Smooth muscle cell (in vitro differentiated cells): Measurements from ENCODE around the gene PCDHGA7. TPM values are rescaled to one million over a fixed set of nuclear protein-coding genes. Genes with fewer than 3 reads are reported as not detected.

Experiments used
- DNase-seq: peaks from one replicate; lab custom pipeline; 2025; ENCODE audit not compliant: unreplicated experiment; lab: John Stamatoyannopoulos, UW
- H2AFZ ChIP-seq: fragments of 200-600 bp; sonication (generic); 2 replicates; pipeline ENCODE4 v1.6.0; 2016; ENCODE audit warnings: antibody characterized with exemption, low read depth, mild to moderate bottlenecking
- H3F3A ChIP-seq: fragments of 200-600 bp; sonication (generic); 2 replicates; pipeline ENCODE4 v1.6.0; 2017; ENCODE audit warnings: antibody characterized with exemption, low read depth
- H3K27ac ChIP-seq: fragments of 200-600 bp; sonication (generic); 2 replicates; pipeline ENCODE4 v1.5.1; 2016; ENCODE audit warnings: low read depth, mild to moderate bottlenecking
- H3K27me3 ChIP-seq: fragments of 200-600 bp; sonication (generic); 2 replicates; pipeline ENCODE4 v1.6.1; 2016; ENCODE audit warnings: low read depth, mild to moderate bottlenecking
- H3K36me3 ChIP-seq: fragments of 200-600 bp; sonication (generic); 2 replicates; pipeline ENCODE4 v1.5.1; 2016; ENCODE audit warnings: low read depth
- H3K4me1 ChIP-seq: fragments of 200-600 bp; sonication (generic); 2 replicates; pipeline ENCODE4 v1.5.1; 2016; ENCODE audit warnings: low read depth
- H3K4me2 ChIP-seq: fragments of 200-600 bp; sonication (generic); 2 replicates; pipeline ENCODE4 v1.6.0; 2016; ENCODE audit warnings: mild to moderate bottlenecking
- H3K4me3 ChIP-seq: fragments of 200-600 bp; sonication (generic); 2 replicates; pipeline ENCODE4 v1.5.1; 2016; ENCODE audit warnings: mild to moderate bottlenecking
- H3K79me2 ChIP-seq: fragments of 200-600 bp; sonication (generic); 2 replicates; pipeline ENCODE4 v1.6.0; 2016; ENCODE audit warnings: low read depth, mild to moderate bottlenecking
- H3K9ac ChIP-seq: fragments of 200-600 bp; sonication (generic); 2 replicates; pipeline ENCODE4 v1.6.0; 2016; ENCODE audit warnings: low read depth
- H3K9me3 ChIP-seq: fragments of 200-600 bp; sonication (generic); replicated peaks from 2 replicates; pipeline ENCODE4 v1.5.1; 2016; ENCODE audit warnings: low read depth
- H4K20me1 ChIP-seq: fragments of 200-600 bp; sonication (generic); 2 replicates; pipeline ENCODE4 v1.6.0; 2016; ENCODE audit warnings: low read depth
- WGBS: methylation state at CpG from one replicate; pipeline ENCODE4 v1.1.7; 2016; ENCODE audit warnings: low lambda C conversion rate; 5-methylcytosine and 5-hydroxymethylcytosine counted together
- polyA plus RNA-seq: library from polyadenylated mRNA; unstranded; fragments of >200 nt; fragmentation: Nextera tagmentation; extraction: Ambion mirVana; gene quantifications from 2 replicates; pipeline ENCODE4 v1.2.1, GENCODE V29; 2016
- total RNA-seq: library from RNA; depleted of rRNA; stranded (reverse); fragments of >200 nt; gene quantifications from 2 replicates; pipeline ENCODE4 v1.2.3, GENCODE V29; 2014
- TF ChIP-seq, protein P1 (sequence below): fragments of 200-600 bp; sonication (generic); IDR thresholded peaks from 2 replicates; pipeline ENCODE4 v1.5.1; 2017; ENCODE audit warnings: borderline replicate concordance, mild to moderate bottlenecking, antibody characterized with exemption; ENCODE audit not compliant: insufficient read depth, poor library complexity, severe bottlenecking

The PCDHGA7 gene
- total and polyA plus RNA-seq, 2 experiments from 2014 or later = 0.09 TPM; not detected in 1

DNA sequence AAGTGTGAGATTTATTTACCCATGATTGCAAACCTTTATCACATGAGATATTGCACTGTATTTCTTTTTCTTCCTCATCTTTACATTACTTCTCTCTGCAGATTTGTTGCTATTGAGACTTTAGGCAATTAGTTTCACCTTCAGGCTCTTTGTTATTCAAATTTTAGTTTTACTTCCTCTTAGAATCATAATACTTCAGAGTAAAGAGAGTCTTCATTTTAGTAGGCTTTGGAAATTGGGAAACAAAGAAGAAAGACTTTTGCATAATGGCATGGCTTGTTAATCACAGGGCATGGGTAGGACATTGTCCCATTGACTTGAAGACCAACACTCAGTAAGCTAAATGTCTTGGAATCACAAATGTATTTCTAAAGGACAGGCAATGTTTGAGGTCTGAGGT is 19.8 kb upstream of the PCDHGA7 start:
- Histone ChIP-seq H3K36me3 (no peaks in the 10 kb centered on the region), H3K9ac (no peak overlapping the region), H3K4me2 (no peak overlapping the region), H3K4me3 (no peak overlapping the region), H4K20me1 (no peaks in the 10 kb centered on the region), H3F3A (no peaks in the 10 kb centered on the region), H3K9me3 (peaks cover 11% of the 10 kb centered on the region), H2AFZ (no peak overlapping the region), H3K27me3 (no peaks in the 10 kb centered on the region), H3K27ac (no peak overlapping the region), H3K79me2 (no peaks in the 10 kb centered on the region), H3K4me1 (no peaks in the 10 kb centered on the region)
- TF ChIP-seq, protein P1, sequence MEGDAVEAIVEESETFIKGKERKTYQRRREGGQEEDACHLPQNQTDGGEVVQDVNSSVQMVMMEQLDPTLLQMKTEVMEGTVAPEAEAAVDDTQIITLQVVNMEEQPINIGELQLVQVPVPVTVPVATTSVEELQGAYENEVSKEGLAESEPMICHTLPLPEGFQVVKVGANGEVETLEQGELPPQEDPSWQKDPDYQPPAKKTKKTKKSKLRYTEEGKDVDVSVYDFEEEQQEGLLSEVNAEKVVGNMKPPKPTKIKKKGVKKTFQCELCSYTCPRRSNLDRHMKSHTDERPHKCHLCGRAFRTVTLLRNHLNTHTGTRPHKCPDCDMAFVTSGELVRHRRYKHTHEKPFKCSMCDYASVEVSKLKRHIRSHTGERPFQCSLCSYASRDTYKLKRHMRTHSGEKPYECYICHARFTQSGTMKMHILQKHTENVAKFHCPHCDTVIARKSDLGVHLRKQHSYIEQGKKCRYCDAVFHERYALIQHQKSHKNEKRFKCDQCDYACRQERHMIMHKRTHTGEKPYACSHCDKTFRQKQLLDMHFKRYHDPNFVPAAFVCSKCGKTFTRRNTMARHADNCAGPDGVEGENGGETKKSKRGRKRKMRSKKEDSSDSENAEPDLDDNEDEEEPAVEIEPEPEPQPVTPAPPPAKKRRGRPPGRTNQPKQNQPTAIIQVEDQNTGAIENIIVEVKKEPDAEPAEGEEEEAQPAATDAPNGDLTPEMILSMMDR = no peak
- no peak for DNase-seq

DNA sequence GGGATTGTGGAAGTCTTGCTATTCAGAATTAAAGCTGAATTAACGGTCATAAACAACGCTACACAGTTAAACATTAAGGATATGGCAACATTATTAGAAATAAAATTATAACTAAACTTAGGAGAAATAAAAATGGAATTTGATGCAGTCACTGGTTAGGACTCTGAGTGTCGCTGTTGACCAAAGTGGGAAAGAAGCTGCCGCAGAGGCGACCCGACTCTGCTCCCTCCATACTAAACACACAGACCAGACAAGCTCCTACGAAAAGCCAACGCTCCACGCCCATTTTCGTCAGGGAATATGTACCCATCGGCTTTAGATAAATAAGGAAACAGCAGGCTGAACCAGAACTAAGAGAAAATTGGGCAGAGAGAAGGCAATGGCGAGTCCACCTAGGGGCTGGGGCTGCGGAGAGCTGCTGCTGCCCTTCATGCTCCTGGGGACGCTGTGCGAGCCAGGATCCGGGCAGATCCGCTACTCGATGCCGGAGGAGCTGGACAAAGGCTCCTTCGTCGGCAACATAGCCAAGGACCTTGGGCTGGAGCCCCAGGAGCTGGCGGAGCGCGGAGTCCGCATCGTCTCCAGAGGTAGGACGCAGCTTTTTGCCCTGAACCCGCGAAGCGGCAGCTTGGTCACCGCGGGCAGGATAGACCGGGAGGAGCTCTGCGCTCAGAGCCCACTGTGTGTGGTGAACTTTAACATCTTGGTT is 18.4 kb upstream of the PCDHGA7 start, which contains the start of gene PCDHGA5:
PCDHGA5 (plus strand) TSS at position 211 of the 709 bp plus-strand sequence; CDS start at position 380, 169 bp downstream.
- H3K27ac ChIP-seq = no peak within 1 kb of the TSS
- no peak within 1 kb of the TSS for H2AFZ ChIP-seq
- H3K9ac ChIP-seq = no peak within 1 kb of the TSS
- no peak within 1 kb of the TSS for H3K4me2 ChIP-seq
- no peaks in the 10 kb centered on the region for H3F3A ChIP-seq
- no peak for DNase-seq
- no peaks in the 10 kb centered on the region for H3K36me3 ChIP-seq
- peaks cover 11% of the 10 kb centered on the region for H3K9me3 ChIP-seq
- no peak within 1 kb of the TSS for H3K4me3 ChIP-seq
- no peaks in the 10 kb centered on the region for H4K20me1 ChIP-seq
- H3K4me1 ChIP-seq = no peaks in the 10 kb centered on the region
- no peaks in the 10 kb centered on the region for H3K27me3 ChIP-seq
- H3K79me2 ChIP-seq = no peaks in the 10 kb centered on the region
- TF ChIP-seq, protein P1 = no peak
- 93% methylated on average over 34 of the region's 34 CpGs for WGBS

DNA sequence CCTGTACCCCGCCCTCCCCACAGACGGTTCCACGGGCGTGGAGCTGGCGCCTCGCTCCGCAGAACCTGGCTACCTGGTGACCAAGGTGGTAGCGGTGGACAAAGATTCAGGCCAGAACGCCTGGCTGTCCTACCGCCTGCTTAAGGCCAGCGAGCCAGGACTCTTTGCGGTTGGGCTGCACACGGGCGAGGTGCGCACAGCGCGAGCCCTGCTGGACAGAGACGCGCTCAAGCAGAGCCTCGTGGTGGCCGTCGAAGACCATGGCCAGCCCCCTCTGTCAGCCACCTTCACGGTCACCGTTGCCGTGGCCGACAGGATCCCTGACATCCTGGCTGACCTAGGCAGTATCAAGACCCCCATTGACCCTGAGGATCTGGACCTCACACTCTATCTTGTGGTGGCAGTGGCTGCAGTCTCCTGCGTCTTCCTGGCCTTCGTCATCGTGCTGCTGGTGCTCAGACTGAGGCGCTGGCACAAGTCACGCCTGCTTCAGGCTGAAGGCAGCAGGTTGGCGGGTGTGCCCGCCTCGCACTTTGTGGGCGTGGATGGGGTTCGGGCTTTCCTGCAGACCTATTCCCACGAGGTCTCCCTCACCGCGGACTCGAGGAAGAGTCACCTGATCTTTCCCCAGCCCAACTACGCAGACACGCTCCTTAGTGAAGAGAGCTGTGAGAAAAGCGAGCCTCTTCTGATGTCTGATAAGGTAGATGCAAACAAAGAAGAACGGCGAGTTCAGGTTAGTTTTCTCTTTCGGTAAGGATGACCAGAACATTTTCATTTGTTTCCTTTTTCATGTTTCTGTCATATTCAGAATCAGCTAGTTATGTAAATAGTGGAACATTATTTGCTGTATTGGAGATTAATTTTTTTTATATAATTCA is 16.3 kb upstream of the PCDHGA7 start:
- Histone ChIP-seq H3K9ac (no peak overlapping the region), H3K27ac (no peak overlapping the region), H3K79me2 (no peaks in the 10 kb centered on the region), H2AFZ (no peak overlapping the region), H3K9me3 (peaks cover 11% of the 10 kb centered on the region), H3K4me2 (no peak overlapping the region), H3K4me3 (no peak overlapping the region), H4K20me1 (no peaks in the 10 kb centered on the region), H3F3A (no peaks in the 10 kb centered on the region), H3K36me3 (no peaks in the 10 kb centered on the region), H3K4me1 (no peaks in the 10 kb centered on the region), H3K27me3 (no peaks in the 10 kb centered on the region)
- TF ChIP-seq, protein P1 = no peak
- no peak for DNase-seq
- WGBS = 96% methylated on average over 46 of the region's 46 CpGs
